ENCODE results near the gene SLC22A5.
"Not testable (repeated sequence)": the region's sequence is repeated elsewhere in the genome, so short reads cannot be mapped to it uniquely, and the experiment has no call there.

Gene SLC22A5

DNA sequence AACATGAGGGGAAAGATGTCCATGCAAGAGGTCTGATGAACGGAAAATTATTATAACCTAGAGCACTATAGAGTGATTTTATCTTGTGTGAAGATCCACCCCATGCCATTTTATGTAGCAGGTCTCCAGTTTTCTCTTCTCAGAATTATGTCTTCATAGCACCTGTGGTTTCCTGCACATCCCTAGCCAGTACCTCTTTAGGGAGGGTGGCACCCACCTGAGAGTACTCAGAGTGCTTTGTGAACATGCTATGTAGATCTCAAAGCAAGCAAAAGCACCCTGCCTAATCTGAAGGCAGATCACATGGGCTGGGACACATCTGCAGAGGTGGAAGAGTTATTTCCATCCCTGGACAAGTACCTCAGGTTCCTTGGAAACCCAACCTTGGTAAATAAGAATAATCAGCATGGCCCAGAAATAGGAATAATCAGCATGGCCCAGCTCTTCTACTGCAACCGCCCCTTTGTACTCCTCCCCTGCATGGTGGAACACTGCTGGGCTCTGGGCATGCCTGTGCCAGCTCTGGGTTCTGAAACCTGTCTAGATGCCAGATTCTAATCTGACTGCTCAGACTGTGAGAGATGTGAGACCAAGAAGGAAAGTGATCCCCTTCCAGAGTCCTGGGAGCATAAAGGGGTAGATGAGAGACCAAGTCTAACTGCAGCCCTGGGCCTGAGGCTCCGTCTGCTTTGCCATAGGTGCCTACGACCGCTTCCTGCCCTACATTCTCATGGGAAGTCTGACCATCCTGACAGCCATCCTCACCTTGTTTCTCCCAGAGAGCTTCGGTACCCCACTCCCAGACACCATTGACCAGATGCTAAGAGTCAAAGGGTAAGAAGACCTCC is 23.7 kb downstream of the SLC22A5 start:
- TF ChIP-seq, protein P1, sequence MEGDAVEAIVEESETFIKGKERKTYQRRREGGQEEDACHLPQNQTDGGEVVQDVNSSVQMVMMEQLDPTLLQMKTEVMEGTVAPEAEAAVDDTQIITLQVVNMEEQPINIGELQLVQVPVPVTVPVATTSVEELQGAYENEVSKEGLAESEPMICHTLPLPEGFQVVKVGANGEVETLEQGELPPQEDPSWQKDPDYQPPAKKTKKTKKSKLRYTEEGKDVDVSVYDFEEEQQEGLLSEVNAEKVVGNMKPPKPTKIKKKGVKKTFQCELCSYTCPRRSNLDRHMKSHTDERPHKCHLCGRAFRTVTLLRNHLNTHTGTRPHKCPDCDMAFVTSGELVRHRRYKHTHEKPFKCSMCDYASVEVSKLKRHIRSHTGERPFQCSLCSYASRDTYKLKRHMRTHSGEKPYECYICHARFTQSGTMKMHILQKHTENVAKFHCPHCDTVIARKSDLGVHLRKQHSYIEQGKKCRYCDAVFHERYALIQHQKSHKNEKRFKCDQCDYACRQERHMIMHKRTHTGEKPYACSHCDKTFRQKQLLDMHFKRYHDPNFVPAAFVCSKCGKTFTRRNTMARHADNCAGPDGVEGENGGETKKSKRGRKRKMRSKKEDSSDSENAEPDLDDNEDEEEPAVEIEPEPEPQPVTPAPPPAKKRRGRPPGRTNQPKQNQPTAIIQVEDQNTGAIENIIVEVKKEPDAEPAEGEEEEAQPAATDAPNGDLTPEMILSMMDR (IDR thresholded peaks at IDR 0.05; ENCODE audit: low read depth, low read length): no peak

DNA sequence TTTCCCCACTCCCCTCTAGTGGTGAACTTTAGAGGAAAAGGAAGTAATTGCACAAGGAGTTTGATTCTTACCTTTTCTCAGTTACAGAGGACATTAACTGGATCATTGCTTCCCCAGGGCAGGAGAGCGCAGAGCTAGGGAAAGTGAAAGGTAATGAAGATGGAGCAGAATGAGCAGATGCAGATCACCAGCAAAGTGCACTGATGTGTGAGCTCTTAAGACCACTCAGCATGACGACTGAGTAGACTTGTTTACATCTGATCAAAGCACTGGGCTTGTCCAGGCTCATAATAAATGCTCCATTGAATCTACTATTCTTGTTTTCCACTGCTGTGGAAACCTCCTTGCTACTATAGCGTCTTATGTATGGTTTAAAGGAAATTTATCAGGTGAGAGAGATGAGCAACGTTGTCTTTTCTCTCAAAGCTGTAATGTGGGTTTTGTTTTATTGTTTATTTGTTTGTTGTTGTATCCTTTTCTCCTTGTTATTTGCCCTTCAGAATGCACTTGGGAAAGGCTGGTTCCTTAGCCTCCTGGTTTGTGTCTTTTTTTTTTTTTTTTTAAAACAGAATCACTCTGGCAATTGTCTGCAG is 25.3 kb downstream of the SLC22A5 start:
- TF ChIP-seq, protein P1 (IDR thresholded peaks at IDR 0.05; ENCODE audit: low read depth, low read length): no peak
- DNase-seq (ENCODE audit: extremely low read depth, low read depth): no peak

More for the DNA sequence above, 23.7 kb downstream of the SLC22A5 start:
- DNase-seq (ENCODE audit: extremely low read depth, low read depth): no peak

DNA sequence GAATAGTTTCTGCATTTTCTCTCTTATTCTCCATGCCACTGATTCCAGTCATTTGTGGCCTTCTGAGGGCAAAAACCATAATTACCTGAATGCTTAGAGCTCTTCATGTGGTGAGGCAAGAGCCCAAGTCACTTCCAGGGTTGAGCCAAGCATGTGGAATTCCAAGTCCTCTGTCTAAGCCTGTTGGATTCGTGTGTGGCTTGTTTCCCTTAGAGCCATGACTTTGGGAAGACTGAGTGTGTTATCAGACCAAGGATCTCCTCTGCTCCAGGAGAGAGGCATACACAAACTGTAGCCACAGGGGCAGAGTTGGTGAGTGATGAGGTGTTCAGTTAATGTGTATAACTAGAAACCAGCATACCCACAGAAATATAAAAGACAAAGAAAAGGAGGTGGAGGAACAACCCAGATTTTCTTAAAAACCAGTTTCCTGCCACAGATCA is 27.1 kb downstream of the SLC22A5 start:
- DNase-seq (ENCODE audit: extremely low read depth, low read depth): no peak
- TF ChIP-seq, protein P1 (IDR thresholded peaks at IDR 0.05; ENCODE audit: low read depth, low read length): no peak

- TF ChIP-seq, protein P1 (IDR thresholded peaks at IDR 0.05; ENCODE audit: low read depth, low read length): no peak
- no peak for DNase-seq (ENCODE audit: extremely low read depth, low read depth)
These were observed 27.7 kb downstream of the SLC22A5 start for GRCh38 chr5:132397224-132397623.

DNA sequence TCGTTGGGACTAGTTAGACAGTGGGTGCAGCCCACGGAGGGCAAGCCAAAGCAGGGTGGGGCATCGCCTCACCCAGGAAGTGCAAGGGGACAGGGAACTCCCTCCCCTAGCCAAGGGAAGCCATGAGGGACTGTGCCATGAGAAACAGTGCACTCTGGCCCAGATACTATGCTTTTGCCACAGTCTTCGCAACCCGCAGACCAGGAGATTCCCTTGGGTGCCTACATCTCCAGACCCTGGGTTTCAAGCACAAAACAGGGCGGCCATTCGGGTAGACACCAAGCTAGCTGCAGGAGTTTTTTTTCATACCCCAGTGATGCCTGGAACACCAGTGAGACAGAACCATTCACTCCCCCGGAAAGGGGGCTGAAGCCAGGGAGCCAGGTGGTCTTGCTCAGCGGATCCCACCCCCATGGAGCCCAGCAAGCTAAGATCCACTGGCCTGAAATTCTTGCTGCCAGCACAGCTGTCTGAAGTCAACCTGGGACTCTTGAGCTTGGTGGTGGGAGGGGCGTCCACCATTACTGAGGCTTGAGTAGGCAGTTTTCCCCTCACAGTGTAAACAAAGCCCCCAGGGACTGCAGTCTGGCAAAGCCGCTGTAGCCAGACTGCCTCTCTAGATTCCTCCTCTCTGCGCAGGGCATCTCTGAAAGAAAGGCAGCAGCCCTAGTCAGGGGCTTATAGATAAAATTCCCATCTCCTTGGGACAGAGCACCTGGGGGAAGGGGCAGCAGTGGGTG is 28.6 kb downstream of the SLC22A5 start:
- not testable (repeated sequence) for DNase-seq (ENCODE audit: extremely low read depth, low read depth)

GRCh38 chr5:132404041-132404440 is 34.5 kb downstream of the SLC22A5 start:
- not testable (repeated sequence) for DNase-seq (ENCODE audit: extremely low read depth, low read depth)

DNA sequence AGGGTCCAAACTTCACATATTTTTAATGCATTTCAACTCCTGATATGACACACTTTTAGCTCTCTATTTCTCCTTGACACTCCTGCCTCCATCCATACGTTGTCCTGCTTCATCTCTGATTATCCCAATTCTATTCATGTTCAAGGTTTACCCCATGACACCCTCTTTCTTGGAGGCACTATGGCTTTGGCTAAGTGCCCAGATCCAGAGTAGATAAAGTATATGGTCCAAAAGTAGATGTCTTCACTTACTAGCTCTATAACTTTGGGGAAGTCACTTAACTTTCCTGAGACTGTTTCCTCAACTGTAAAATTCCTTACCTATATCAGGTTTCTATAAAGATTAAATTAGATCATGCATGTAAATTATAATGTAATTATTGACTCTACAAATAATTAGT is 36.1 kb downstream of the SLC22A5 start:
- DNase-seq (ENCODE audit: extremely low read depth, low read depth): no peak
- TF ChIP-seq, protein P1 (IDR thresholded peaks at IDR 0.05; ENCODE audit: low read depth, low read length): no peak

- TF ChIP-seq, protein P1 (IDR thresholded peaks at IDR 0.05; ENCODE audit: low read depth, low read length): no peak
- no peak for DNase-seq (ENCODE audit: extremely low read depth, low read depth)
These were observed 36.8 kb downstream of the SLC22A5 start for GRCh38 chr5:132406144-132406783.

Data from AG09319 (cell line).